Stimulated activated memory B cell treated with anti-CD40 and anti-IgM and Interleukin-4, amounts not matched to agents 10 μg/mL and 1 μg/mL and 100 μg/mL, for 72 hours (primary cell): Measurements from ENCODE around the gene MRPS18C.
"Not testable (repeated sequence)": the region's sequence is repeated elsewhere in the genome, so short reads cannot be mapped to it uniquely, and the experiment has no call there.

Experiments
- ATAC-seq: fragments of 150-1000 bp; cut with Tn5 transposase; 2 replicates; pipeline ENCODE4 v1.10.0; 2021
- H3K27ac Mint-ChIP-seq: one replicate; pipeline ENCODE4 v1.8.0; 2022; ENCODE audit warnings: mild to moderate bottlenecking, mixed read lengths
- H3K27me3 Mint-ChIP-seq: one replicate; pipeline ENCODE4 v1.8.0; 2022; ENCODE audit warnings: mixed read lengths
- H3K36me3 Mint-ChIP-seq: one replicate; pipeline ENCODE4 v1.8.0; 2022; ENCODE audit warnings: mixed read lengths
- H3K4me1 Mint-ChIP-seq: one replicate; pipeline ENCODE4 v1.8.0; 2022; ENCODE audit warnings: mixed read lengths
- H3K4me3 Mint-ChIP-seq: one replicate; pipeline ENCODE4 v1.8.0; 2022; ENCODE audit warnings: mild to moderate bottlenecking, moderate library complexity, mixed read lengths
- H3K9me3 Mint-ChIP-seq: one replicate; pipeline ENCODE4 v1.8.0; 2022; ENCODE audit warnings: mixed read lengths

MRPS18C gene

DNA sequence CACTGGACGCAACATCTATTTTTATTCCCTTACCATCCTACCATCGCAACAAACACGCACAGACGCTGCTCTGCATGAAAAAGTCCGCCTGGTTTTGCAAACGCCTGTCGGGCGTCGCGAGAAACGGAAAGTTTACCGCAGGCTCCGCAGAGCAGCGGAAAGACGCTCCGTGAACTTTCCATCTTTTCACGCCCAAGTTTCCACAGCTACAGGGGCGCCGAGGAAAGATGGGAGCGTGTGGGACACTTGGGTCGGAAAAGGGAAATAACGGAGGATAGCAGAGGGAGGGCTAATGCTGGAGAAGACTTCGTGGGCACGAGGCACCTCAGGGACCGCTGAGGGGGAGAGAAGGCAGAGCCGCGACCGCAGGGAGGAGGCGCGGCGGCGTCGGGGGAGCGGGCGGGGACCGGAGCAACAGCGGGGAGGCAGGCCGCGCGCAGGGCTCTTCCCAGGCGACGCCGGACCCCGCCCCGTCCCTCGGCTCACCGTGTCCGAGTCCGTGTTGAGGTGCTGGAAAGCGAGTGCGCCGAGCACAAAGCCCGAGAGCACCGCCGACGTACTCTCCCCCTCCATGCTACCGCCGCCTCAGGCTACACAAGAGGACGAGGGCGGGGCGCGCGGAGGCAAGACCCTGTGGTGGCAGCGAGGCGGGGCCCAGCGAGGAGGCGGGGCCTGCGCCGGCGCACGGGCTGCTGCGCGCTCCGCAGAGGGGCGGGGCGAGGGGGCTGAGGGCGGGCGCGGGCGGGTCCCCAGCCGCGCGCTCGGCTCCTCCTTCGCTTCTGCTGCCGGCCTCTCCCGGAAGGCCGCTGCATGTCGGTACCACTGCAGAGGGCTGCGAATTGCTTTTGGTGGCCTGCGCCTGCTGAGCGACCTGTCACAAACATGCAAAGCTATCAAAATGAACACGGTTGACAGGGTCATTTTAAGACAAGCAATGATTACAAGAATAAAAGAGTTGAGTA is 28.9 kb downstream of the MRPS18C start, which contains the start of gene ABRAXAS1:
ABRAXAS1 (minus strand) TSS at position 601 of the 962 bp plus-strand sequence; CDS start at position 573, 28 bp downstream.
- H3K27ac Mint-ChIP-seq, result peak within 1 kb of the TSS; percentile 89
- H3K36me3 Mint-ChIP-seq, result peaks cover 8% of the 10 kb centered on the region
- H3K9me3 Mint-ChIP-seq, result no peaks in the 10 kb centered on the region
- H3K4me3 Mint-ChIP-seq, result peak within 1 kb of the TSS; percentile 92
- H3K4me1 Mint-ChIP-seq, result peaks cover 22% of the 10 kb centered on the region
- no peaks in the 10 kb centered on the region for H3K27me3 Mint-ChIP-seq
- ATAC-seq, result peak; percentile 98

DNA sequence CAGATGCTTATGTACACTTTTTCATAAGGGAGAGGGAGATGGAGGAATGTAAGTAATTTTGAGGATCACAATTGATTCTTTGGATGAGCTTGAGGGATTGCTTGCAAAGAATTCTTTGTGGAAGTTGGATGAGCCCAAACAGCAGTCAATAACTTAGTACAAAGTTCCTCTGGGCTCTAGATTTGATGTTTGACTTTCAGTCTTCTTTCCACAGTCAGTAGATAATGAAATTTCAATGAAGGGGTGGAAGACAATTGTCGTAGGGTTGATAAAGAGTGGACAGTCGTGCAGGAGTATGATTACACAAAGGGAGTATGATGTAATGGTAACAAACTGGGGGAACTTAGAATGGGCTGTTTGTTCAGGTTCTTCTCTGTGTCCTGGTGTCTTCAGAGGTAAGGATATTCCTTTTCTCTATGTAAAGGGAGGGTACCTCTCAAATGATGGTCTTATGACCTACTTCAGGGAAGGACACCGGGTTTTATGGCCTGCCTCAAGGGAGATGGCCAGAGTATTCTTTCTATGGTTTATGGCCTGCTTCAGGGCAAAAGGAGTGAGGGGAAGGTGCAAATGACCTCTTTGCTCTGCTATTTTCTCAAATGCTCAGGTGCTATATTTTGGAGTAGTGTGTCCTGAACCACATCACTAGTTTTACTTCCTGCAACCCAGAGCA is 30.7 kb downstream of the MRPS18C start:
- Mint-ChIP-seq H3K27ac (no peak overlapping the region), H3K4me1 (peaks cover 17% of the 10 kb centered on the region), H3K36me3 (no peaks in the 10 kb centered on the region), H3K9me3 (no peaks in the 10 kb centered on the region), H3K27me3 (no peaks in the 10 kb centered on the region), H3K4me3 (no peak overlapping the region)
- no peak for ATAC-seq

DNA sequence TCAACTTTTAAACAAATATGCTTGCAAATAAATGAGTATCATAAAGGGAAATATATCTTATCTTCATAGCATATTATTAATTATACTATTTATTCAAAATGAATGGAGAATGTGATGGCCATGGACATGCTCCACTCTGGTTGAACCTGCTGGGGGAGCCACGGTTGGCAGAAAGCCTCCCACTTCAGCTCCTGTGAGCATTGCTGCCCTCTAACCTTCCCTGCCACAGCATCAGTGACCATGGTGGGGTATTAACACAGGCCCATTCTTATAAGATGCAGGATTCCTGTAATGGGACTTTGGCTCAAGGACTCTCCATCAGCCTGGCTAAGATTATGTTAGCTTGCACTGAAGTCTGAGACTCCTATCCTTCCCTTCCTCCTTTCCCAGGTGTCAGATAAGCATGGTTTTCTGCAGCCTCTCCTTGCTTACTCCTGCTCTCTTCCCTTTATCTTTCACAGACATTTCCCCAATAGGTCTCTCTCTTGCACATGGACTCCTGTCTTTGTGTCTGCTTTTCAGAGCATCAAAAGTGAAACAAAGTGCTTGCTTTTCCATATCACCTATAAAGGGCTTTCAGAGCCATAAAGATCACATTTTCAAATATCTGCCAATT is 34.0 kb downstream of the MRPS18C start:
- no peak for ATAC-seq
- Mint-ChIP-seq H3K4me1 (peaks cover 5% of the 10 kb centered on the region), H3K4me3 (no peak overlapping the region), H3K27me3 (no peaks in the 10 kb centered on the region), H3K27ac (no peak overlapping the region), H3K9me3 (no peaks in the 10 kb centered on the region), H3K36me3 (no peaks in the 10 kb centered on the region)

DNA sequence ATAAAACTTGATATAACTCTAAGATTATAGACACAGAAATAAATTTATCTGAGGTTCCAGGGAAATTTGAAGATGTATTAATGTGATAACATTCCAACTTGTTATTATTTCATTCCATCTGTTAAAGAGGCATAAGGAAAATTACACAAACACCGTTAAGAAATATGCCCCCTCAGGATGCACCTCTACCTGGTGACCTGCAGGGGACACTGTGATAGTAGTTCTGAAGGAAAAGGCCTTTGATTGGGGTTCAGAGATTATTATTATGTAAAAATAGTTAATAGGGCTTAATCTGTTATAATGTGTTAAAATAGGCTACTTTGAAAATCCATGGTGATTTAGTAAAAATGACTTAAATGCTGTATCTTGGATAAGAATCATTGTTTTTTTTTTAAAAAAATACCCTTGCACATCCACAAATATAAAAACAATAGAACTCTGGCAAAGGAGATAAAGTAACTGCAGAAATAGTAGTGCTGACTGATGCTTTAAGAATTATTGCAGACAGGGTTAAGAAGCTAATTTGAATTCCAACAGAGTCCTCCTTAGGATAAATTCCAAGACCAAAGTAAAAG is 35.1 kb downstream of the MRPS18C start:
- no peaks in the 10 kb centered on the region for H3K36me3 Mint-ChIP-seq
- ATAC-seq, result no peak
- no peaks in the 10 kb centered on the region for H3K9me3 Mint-ChIP-seq
- no peaks in the 10 kb centered on the region for H3K27me3 Mint-ChIP-seq
- H3K4me3 Mint-ChIP-seq, result no peak overlapping the region
- no peaks in the 10 kb centered on the region for H3K4me1 Mint-ChIP-seq
- H3K27ac Mint-ChIP-seq, result no peak overlapping the region

DNA sequence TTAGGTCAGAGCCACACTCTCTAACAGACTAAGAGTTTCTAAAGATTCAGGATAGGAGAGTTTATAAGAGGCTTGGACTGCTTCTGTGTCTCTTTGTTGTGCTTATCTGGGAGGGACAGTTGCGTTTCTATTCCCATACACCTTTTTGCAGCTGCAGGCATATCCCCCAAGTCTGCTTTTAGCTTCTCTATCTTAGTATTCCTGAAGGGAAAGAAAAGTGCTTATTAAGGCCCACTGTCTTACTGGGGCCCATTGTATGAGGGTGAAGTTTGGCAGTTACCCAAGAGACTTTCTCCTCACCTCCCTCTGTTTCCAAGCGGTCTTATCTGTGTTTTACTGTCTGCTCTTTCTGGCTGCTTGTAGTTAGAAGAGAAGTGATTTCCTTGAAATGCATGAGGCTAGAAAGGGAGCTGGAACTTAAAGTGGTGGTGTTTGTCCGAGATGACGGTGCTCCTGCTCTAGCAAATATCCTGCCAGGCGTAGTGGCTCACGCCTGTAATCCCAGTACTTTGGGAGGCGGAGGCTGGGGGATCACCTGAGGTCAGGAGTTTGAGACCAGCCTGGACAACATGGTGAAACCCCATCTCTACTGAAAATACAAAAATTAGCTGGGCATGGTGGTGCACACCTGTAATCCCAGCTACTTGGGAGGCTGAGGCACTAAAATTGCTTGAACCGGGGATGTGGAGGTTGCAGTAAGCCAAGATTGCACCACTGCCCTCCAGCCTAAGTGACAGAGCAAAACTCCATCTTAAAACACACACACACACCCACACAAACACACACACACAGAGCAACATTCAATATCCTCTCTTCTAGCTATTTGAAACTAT is 40.4 kb downstream of the MRPS18C start:
- not testable (repeated sequence) for H3K4me3 Mint-ChIP-seq, H3K36me3 Mint-ChIP-seq, H3K27ac Mint-ChIP-seq, H3K9me3 Mint-ChIP-seq, H3K4me1 Mint-ChIP-seq, H3K27me3 Mint-ChIP-seq, ATAC-seq

DNA sequence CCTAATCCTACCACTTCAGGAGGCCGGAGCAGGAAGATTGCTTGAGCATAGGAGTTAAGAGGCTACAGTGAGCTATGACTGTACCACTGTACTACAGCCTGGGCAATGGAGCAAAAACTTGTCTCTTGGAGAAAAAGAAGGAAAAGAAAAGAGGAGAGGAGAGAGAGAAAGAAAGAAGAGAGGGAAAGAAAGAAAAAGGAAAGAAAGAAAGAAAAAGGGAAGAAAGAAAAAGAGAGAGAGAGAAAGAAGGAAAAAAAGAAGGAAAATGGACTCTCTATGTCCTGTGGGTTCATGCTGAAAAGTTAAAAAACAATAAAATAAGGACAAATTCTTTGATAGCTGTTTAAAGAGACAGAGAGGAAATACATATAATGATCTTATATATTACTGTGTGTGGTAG is 42.3 kb downstream of the MRPS18C start:
- Mint-ChIP-seq H3K27me3 (peaks cover 9% of the 10 kb centered on the region), H3K4me1 (no peaks in the 10 kb centered on the region), H3K4me3 (no peak overlapping the region), H3K9me3 (no peaks in the 10 kb centered on the region), H3K36me3 (no peaks in the 10 kb centered on the region), H3K27ac (no peak overlapping the region)
- ATAC-seq, result no peak

DNA sequence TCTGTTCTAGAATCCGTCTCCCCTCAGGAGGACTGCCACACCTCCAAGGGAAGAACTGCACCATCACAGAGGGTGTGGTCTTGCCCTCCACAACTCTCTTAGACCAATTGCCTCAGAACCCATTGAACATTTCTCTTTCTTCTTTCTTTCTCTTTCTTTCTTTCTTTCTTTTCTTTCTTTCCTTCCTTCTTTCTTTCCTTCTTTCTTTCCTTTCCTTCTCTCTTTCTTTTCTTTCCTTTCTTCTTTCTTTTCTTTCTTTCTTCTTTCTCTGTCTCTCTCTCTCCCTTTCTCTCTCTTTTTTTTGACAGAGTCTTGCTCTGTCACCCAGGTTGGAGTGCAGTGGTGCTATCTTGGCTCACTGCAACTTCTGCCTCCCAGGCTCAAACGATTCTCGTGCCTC is 45.8 kb downstream of the MRPS18C start:
- not testable (repeated sequence) for H3K9me3 Mint-ChIP-seq, ATAC-seq, H3K4me3 Mint-ChIP-seq, H3K27me3 Mint-ChIP-seq, H3K27ac Mint-ChIP-seq, H3K36me3 Mint-ChIP-seq, H3K4me1 Mint-ChIP-seq

DNA sequence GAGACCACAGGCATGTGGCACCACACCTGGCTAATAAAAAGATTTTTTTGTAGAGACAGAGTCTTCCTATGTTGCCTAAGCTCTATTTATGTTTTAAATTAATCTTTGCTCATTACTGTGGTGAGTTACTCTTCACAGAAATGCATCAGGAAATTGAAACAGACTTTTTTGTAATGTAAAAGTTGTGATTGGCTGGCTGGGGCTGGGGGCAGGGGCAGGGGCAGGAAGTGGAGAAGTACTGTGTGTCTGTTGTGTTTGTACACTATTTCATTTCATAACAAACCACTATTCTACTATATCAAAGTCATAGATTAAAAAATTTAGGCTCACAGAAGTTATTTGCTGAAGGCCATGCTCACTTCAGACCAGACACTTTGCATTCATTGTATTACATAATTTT is 48.1 kb downstream of the MRPS18C start:
- H3K36me3 Mint-ChIP-seq, result no peaks in the 10 kb centered on the region
- H3K27ac Mint-ChIP-seq, result no peak overlapping the region
- H3K27me3 Mint-ChIP-seq, result peaks cover 9% of the 10 kb centered on the region
- ATAC-seq, result no peak
- H3K9me3 Mint-ChIP-seq, result no peaks in the 10 kb centered on the region
- no peak overlapping the region for H3K4me3 Mint-ChIP-seq
- no peaks in the 10 kb centered on the region for H3K4me1 Mint-ChIP-seq

DNA sequence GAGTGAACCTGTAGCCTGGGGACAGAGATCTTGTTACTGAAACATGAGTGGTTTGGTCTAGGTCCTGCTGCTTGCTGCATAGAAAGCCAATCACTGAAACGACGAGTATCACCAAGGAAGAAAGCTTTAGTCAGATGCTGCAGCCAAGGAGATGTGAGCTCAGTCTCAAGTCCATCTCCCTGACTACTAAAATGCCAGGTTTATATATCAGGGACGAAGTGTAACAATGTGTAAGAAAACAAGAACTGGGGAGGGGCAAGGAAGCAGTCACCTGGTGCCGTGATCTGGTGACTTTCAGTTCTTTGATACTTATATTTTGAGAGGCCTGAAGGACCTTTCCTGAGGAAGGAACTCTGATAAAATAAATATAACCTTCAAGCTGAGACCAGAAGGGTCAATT is 48.6 kb downstream of the MRPS18C start:
- Mint-ChIP-seq H3K27me3 (peaks cover 9% of the 10 kb centered on the region), H3K4me1 (no peaks in the 10 kb centered on the region), H3K4me3 (no peak overlapping the region), H3K27ac (no peak overlapping the region), H3K36me3 (no peaks in the 10 kb centered on the region), H3K9me3 (no peaks in the 10 kb centered on the region)
- ATAC-seq, result no peak

DNA sequence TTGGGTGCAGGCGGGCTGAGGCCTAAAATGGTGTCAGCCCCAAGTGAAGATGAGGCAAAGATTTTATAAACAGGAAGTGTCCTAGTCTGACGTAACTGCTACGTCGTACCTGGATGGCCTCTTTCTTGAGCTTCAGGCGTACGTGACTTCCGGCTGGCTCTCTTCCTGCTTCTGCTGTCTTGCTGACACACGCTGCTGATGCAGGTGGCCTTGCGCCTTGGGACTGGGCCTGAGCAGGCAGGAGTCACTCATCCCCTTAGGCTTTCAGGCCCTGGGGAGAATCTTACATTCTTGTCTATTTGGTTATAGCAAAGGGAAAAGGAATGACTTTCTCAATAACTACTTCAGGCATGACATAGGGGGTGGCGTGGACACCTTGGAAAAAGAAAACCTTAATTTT is 49.1 kb downstream of the MRPS18C start:
- Mint-ChIP-seq H3K4me3 (no peak overlapping the region), H3K36me3 (no peaks in the 10 kb centered on the region), H3K4me1 (no peaks in the 10 kb centered on the region), H3K27me3 (peaks cover 9% of the 10 kb centered on the region), H3K27ac (no peak overlapping the region), H3K9me3 (no peaks in the 10 kb centered on the region)
- ATAC-seq, result no peak

DNA sequence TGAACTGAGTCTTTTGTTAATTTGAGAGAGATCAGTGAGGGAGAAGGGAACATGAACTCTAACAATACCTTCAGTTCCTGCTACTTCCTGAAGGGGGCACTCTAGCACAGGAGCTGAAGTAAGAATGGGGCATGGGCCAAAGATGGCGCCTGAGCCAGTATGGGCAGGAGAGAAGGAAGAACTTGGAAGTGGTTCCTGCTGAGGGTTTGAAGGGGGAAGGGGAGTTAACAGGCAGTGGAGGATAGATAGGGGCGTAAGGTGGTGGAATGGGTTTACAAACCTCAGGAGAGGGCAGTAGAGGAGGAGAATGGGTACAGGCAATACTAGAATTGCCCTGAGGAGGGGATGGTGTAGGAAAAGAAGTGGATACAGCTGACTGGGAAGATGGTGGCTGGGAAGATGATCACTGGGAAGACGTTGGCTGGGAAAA is 53.3 kb downstream of the MRPS18C start:
- H3K27me3 Mint-ChIP-seq, ATAC-seq, H3K9me3 Mint-ChIP-seq, H3K4me1 Mint-ChIP-seq, H3K36me3 Mint-ChIP-seq, H3K27ac Mint-ChIP-seq, H3K4me3 Mint-ChIP-seq: not testable (repeated sequence)

DNA sequence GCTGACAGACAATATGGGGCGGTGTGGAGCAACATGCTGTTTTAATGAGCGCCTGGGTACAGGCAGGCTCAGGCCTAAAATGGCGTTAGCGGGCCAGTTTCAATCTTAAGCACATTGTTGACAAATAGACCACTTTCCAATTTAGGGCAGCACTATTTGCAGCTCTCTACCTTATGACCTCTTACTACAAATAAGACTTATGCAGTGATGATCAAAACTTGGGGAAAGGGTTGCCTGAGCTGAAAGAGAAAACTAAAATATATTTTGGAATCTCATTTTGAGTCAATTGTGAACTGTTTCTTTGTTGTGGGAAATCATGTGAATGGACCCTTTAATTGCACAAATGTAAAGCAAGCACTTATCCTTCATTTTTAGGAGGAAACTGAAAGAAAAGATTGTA is 54.6 kb downstream of the MRPS18C start:
- Mint-ChIP-seq H3K27ac (no peak overlapping the region), H3K9me3 (no peaks in the 10 kb centered on the region), H3K4me1 (no peaks in the 10 kb centered on the region), H3K4me3 (no peak overlapping the region), H3K27me3 (no peaks in the 10 kb centered on the region), H3K36me3 (no peaks in the 10 kb centered on the region)
- no peak for ATAC-seq
